Measurements from ENCODE around the gene NLRP5. TPM values are rescaled to one million over a fixed set of nuclear protein-coding genes. Genes with fewer than 3 reads are reported as not detected.
"Not testable (repeated sequence)": the region's sequence is repeated elsewhere in the genome, so short reads cannot be mapped to it uniquely, and the experiment has no call there.

NLRP5 gene
- total RNA-seq, 1 experiment from 2014 or later: not detected

DNA sequence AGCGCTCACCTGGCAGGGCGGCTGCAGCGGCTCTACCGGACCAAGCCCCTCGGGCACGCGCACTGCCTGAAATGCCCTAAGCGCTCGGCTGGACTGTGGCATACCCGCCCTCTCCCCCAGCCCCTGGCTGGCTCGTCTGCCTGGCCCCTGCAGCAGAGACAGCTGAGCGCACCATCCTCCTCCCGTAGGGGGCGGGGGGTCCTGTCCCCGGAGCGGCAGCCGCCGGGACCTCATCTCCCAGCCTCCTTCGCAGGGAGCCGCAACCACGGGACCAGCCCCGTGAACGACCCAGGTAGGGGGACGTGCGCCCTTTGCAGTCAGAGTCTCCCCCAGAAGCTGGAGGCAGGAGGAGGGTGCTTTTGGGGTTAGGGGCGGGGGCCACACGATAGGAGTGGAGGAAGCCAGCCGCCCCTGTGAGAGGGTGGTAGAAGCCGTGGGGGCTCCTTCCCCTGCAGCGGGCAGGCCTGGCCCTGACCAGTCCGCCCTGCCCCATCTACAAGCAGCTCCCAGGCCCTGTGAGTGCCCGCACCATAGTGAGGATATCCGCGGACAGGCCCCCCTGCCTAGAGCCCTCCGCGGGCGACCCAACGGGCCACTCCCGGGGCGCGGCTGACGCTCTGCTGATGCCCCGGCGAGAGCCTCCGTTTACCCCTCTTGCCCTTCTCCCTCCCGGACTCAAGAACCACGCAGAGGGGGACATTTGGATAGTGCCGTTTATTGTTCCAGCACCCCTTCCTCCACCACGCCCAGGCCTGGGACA, 100.3 kb downstream of the NLRP5 start:
- Histone ChIP-seq H3K27me3 (ENCODE audit: control insufficient read depth, insufficient read depth, low read length) (no peaks in the 10 kb centered on the region), H3K4me3 (ENCODE audit: insufficient read depth, low read depth, low read length) (no peak overlapping the region), H3K36me3 (replicated peaks; ENCODE audit: control insufficient read depth, insufficient read depth, low read length) (no peaks in the 10 kb centered on the region; the same call in 1 of the 2 replicates)
- DNase-seq: peak; percentile 79

DNA sequence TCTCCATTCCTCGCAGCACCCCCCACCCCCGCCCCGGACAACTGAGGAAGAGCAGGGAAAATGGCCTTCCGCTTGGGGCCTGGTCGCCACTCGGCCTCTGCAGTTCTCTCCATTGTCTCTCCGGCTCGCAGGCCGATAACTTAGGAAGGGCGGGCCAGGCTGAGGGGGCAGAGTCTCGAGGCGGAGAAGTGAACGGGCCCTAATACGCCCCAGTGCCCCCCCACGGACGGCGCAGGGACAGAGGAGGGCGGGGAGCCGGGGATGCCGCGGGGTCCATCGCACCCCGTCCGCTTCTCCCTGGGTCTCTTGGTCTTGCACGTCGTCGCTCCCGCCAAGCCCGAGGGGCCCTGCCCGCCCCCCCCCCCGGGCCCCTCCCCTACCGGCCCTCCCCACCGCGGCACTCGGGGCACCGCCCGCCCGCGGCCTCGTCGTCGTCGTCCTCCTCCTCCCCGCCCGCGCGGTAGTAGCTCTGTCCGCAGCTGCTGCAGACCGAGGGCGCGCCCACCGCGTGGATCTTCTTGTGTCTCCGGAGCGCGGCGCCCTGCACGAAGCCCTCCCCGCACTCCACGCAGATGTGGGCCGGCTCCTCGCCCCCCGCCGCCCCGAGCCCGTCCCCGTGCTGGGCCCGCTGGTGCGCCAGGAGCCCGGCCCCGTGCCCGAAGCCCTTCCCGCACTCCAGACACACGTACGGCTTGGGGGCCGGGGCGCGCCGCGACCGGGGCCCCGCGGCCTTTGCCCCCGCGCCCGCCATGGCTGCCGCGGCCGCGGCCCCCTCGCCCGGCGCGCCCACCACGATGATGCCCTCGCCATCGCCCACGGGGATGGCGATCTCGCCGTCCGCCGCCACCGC, 101.3 kb downstream of the NLRP5 start:
- Histone ChIP-seq H3K36me3 (replicated peaks; ENCODE audit: control insufficient read depth, insufficient read depth, low read length) (no peaks in the 10 kb centered on the region; the same call in 1 of the 2 replicates), H3K27me3 (ENCODE audit: control insufficient read depth, insufficient read depth, low read length) (no peaks in the 10 kb centered on the region), H3K4me3 (ENCODE audit: insufficient read depth, low read depth, low read length) (no peak overlapping the region)
- DNase-seq: peak; percentile 65

DNA sequence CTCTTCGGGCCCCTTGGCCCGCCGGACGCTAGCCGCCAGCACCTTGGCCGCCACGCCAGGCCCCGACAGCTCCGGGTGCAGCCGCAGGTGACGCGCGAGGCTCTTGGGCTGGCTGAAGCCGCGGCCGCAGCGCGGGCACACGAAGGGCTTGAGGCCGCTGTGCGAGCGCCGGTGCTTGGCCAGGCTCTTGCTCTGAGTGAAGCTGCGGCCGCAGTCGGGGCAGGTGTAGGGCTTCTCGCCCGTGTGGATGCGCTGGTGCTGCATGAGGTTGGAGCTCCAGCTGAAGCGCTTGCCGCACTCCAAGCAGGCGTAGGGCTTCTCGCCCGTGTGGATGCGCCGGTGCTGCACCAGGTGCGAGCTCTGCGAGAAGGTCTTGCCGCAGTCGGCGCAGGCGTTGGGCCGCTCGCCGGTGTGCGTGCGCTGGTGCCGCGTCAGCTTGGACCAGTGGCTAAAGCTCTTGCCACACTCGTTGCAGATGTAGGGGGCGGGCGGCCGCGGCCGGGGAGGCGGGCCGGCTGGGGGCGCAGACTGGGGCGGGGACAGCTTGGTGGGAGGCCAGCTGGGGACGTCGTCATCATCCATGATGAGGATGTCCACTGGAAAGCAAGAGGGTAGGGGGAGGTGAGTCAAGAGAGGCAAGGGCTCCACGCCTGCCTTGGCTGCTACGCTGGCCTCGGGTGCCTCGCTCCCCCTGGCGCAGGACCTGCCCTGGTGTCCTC, 102.1 kb downstream of the NLRP5 start:
- DNase-seq: peak; percentile 51
- Histone ChIP-seq H3K4me3 (ENCODE audit: insufficient read depth, low read depth, low read length) (no peak overlapping the region), H3K27me3 (ENCODE audit: control insufficient read depth, insufficient read depth, low read length) (no peaks in the 10 kb centered on the region), H3K36me3 (replicated peaks; ENCODE audit: control insufficient read depth, insufficient read depth, low read length) (no peaks in the 10 kb centered on the region; the same call in 1 of the 2 replicates)

DNA sequence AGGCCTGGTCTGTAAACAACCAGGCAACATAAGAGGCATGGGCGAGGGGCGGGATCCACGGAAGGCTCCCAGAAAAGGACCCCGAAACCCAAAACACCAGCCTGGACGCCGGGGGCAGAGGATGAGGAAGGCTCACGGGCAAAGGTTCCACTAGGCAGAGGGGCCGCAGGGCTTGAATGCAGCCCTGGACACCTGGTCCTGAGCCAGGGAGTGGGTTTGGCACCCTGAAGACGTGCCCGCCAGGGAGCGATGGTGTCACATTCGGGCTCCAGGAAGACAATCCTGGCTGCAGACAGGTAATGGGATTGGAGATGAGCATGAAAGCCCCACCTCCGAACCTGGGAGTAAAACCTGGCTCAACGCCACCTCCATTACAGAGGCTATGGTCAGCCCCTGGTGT, 102.8 kb downstream of the NLRP5 start:
- no peaks in the 10 kb centered on the region; the same call in 1 of the 2 replicates for H3K36me3 ChIP-seq (replicated peaks; ENCODE audit: control insufficient read depth, insufficient read depth, low read length)
- no peak overlapping the region for H3K4me3 ChIP-seq (ENCODE audit: insufficient read depth, low read depth, low read length)
- no peaks in the 10 kb centered on the region for H3K27me3 ChIP-seq (ENCODE audit: control insufficient read depth, insufficient read depth, low read length)
- peak; percentile 50 for DNase-seq

DNA sequence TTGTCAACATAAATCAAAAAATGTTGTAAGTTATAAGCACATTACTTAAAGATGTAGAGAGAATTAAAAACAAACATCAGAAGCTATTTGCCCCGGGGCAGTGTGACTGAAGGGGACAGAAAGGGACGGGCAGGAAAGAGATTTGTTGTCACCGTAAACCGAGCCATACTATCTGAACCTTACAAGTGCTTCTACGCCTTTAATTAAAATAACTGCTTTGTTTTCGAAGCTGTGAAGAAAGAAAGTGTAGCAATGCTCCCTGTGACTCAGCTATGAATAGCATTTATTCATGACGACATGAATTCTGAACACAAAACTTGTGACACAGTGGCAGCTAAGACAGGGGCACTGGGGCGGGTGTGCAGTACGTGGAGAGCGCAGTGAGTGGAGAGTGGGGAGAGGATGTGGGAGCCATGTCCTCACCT, 104.5 kb downstream of the NLRP5 start:
- Histone ChIP-seq H3K4me3 (ENCODE audit: insufficient read depth, low read depth, low read length) (no peak overlapping the region), H3K27me3 (ENCODE audit: control insufficient read depth, insufficient read depth, low read length) (no peaks in the 10 kb centered on the region), H3K36me3 (replicated peaks; ENCODE audit: control insufficient read depth, insufficient read depth, low read length) (no peaks in the 10 kb centered on the region; the same call in 1 of the 2 replicates)
- no peak for DNase-seq

DNA sequence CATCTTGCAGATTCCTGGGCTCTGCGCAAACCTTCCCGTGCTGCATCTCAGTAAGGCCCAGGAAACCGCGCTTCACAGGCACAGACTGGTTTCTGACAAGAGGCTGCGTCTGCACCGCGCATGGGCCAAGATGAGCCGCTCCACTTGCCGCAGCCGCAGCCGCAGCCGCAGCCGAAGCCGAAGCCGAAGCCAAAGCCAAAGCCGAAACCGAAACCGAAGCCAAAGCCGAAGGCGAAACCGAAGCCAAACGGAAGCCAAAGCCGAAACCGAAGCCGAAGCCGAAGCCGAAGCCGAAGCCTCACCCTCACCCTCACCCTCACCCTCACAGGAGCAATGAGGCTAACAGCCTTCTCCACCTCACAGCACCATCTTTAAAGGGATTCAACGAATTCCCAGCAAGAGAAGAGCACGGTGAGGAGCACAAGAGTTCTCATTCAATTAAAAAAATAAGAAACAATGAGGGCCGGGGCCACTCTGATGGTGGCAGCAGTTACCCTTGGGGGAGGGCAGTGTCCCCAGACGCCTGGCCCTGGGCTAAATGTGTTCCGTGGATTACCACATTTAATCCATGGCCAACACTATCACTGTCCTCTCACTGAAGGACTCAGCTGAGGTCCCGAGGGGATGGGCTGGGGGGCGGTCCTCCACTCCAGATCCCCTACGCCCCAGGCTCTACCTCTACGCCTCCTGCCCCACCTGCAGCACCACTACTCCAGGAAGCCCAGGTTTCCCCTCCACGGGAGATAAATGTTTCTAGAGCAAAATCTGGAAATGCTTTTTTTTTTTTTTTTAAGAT, 105.4 kb downstream of the NLRP5 start:
- H3K36me3 ChIP-seq (replicated peaks; ENCODE audit: control insufficient read depth, insufficient read depth, low read length): no peaks in the 10 kb centered on the region; the same call in 1 of the 2 replicates
- DNase-seq: peak; percentile 52
- H3K27me3 ChIP-seq (ENCODE audit: control insufficient read depth, insufficient read depth, low read length): no peaks in the 10 kb centered on the region

DNA sequence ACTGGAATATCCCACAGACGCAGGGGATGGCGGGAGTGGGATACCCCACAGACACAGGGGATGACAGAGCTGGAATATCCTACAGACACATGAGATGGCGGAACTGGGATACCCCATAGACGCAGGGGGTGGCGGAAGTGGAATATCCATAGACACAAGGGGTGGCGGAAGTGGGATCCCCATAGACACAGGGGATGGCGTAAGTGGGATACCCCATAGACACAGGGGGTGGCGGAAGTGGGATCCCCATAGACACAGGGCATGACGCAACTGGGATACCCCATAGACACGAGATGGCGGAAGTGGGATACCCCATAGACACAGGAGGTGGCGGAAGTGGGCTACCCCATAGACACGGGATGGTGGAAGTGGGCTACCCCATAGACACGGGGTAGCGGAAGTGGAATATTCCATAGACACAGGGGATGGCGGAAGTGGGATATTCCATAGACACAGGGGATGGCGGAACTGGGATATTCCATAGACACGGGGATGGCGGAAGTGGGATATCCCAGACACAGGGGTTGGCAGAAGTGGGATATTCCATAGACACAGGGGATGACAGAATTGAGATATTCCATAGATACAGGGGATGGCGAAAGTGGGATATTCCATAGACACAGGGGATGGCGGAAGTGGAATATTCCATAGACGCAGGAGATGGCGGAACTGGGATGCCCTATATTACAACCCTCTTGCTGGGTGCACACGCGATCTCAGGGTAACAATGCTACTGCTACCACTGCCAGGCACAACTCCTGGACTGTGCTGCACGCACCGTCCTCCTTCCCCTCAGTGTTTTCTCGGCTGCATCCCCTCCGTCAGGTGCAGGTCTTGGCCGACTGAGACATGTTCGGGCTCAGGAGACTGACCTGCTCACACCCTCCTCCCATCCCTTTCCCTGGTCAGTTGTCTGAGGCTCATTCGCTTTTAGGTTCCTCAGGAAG, 106.4 kb downstream of the NLRP5 start:
- Histone ChIP-seq H3K36me3 (replicated peaks; ENCODE audit: control insufficient read depth, insufficient read depth, low read length) (no peaks in the 10 kb centered on the region; the same call in 1 of the 2 replicates), H3K4me3 (ENCODE audit: insufficient read depth, low read depth, low read length) (no peak overlapping the region), H3K27me3 (ENCODE audit: control insufficient read depth, insufficient read depth, low read length) (no peaks in the 10 kb centered on the region)
- DNase-seq: peak; percentile 20

More for the DNA sequence above, 105.4 kb downstream of the NLRP5 start:
- H3K4me3 ChIP-seq (ENCODE audit: insufficient read depth, low read depth, low read length): no peak overlapping the region

DNA sequence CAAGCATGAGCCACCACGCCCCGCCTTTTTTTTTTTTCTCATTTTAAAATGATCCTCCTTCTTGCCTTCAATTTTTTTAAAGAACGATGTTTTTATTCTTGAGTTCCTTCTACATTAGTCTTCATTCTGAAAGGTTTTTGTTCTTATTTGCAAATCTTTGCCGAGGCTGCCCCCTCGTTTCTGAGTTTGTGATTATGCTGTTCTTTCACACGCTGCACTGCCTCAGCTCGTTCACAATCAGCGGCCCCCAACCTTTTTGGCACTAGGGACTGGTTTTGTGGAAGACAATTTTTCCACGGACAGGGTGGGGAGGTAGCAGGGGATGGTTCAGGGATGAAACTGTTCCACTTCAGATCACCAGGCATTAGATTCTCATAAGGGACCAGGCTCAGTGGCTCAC, 107.9 kb downstream of the NLRP5 start:
- H3K36me3 ChIP-seq (replicated peaks; ENCODE audit: control insufficient read depth, insufficient read depth, low read length): no peaks in the 10 kb centered on the region; the same call in 1 of the 2 replicates
- peak; percentile 5 for DNase-seq
- H3K27me3 ChIP-seq (ENCODE audit: control insufficient read depth, insufficient read depth, low read length): no peaks in the 10 kb centered on the region
- no peak overlapping the region for H3K4me3 ChIP-seq (ENCODE audit: insufficient read depth, low read depth, low read length)

DNA sequence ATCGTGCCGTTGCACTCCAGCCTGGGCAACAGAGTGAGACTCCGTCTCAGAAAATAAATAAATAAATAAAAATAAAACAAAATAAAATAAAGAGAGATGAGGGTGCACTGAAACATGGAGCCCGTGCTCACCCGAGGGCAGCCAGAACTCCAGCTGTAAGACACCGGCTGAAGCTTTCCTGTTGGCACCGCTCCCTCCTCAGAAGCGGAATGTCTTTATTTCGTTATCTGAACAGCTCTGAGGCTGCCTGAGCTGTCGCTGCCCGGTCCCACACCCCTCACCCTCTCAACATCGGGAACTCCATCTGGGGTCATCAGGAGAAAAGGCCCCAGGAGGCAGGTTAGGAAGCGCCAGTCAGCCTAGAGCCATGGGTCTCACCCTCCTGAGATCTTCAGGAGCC, 110.1 kb downstream of the NLRP5 start:
- Histone ChIP-seq H3K27me3 (ENCODE audit: control insufficient read depth, insufficient read depth, low read length) (no peaks in the 10 kb centered on the region), H3K4me3 (ENCODE audit: insufficient read depth, low read depth, low read length) (no peak overlapping the region), H3K36me3 (replicated peaks; ENCODE audit: control insufficient read depth, insufficient read depth, low read length) (peaks cover 1% of the 10 kb centered on the region)
- no peak for DNase-seq

DNA sequence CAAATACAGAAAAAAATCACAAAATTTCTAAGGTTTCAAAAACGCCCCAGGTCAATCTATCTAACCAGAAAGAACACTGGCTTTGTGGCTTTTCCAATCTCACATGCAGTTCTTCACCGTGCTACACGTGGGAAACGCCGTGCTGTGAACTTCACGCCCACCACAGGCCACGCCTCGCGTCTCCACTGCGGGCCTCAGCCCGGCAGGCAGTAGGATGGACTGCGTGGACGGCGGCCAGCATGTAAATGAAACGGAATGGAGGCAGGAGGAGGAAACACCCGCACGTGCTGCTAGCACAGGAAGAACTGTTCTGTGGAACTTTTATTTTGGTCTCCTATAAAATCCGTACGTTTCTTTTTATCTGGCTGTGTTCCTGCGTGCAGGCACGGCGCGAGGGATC, 110.7 kb downstream of the NLRP5 start:
- H3K4me3 ChIP-seq (ENCODE audit: insufficient read depth, low read depth, low read length): no peak overlapping the region
- H3K27me3 ChIP-seq (ENCODE audit: control insufficient read depth, insufficient read depth, low read length): no peaks in the 10 kb centered on the region
- H3K36me3 ChIP-seq (replicated peaks; ENCODE audit: control insufficient read depth, insufficient read depth, low read length): peaks cover 4% of the 10 kb centered on the region
- DNase-seq: peak; percentile 62

DNA sequence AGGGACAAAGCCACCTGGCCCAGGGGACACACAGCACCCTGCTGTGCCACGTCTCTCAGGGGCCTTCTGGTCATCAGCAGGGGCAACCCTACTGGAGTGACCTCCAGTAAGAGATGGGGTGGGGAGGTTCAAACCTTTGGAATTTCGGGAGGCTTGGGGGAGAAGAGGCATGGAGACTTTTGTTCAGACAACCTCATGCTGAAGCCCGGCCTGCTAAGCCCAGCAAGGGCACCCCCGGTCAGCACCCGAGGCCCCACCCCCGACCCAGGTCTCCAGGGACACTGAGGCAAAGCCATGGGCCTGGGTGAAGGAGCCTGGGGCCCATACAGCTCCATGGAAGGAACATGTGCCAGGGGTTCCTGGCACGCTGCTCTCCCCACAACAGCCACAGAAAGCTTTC, 111.2 kb downstream of the NLRP5 start:
- H3K4me3 ChIP-seq (ENCODE audit: insufficient read depth, low read depth, low read length): no peak overlapping the region
- no peaks in the 10 kb centered on the region for H3K27me3 ChIP-seq (ENCODE audit: control insufficient read depth, insufficient read depth, low read length)
- peak; percentile 59 for DNase-seq
- H3K36me3 ChIP-seq (replicated peaks; ENCODE audit: control insufficient read depth, insufficient read depth, low read length): peaks cover 5% of the 10 kb centered on the region

DNA sequence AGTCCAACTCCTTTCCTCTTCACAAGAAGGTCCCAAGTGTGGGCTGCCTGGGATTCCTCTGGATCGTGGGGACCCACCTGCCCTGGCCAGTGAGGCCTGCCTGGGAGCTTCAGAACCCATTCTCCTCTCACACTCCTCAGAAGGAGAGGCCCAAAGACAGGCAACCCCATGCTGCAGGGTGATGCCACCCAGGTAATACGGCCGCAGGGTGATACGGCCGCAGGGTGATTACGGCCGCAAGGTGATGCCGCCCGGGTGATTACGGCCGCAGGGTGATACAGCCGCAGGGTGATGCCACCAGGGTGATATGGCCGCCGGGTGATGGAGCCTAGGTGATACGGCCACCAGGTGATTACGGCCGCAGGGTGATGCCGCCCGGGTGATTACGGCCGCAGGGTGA, 111.7 kb downstream of the NLRP5 start:
- peak; percentile 39 for DNase-seq
- H3K4me3 ChIP-seq (ENCODE audit: insufficient read depth, low read depth, low read length); H3K36me3 ChIP-seq (replicated peaks; ENCODE audit: control insufficient read depth, insufficient read depth, low read length); H3K27me3 ChIP-seq (ENCODE audit: control insufficient read depth, insufficient read depth, low read length): not testable (repeated sequence)
